Spleen (tissue), 11 donors: ENCODE data around the gene ITGA6. TPM values are rescaled to one million over a fixed set of nuclear protein-coding genes. Genes with fewer than 3 reads are reported as not detected.

Experiments used
- DNase-seq: peaks from one replicate; pipeline ENCODE4 v3.0.0-alpha.2; 2020
- H3K27ac ChIP-seq, 8 donors: fragments of 200-600 bp; sonication (generic) in 7 of 8; 1 replicate in 4 of 8; 2 replicates in 4 of 8; pipeline versions ENCODE4 v1.5.0 to v1.8.0; 2016 to 2021; ENCODE audit warnings: inconsistent platforms in 4 of 8, mild to moderate bottlenecking in 4 of 8, moderate library complexity in 1 of 8
- H3K27me3 ChIP-seq, 7 donors: fragments of 200-600 bp; sonication (generic) in 6 of 7; replicated peaks in 1 of 7; 1 replicate in 4 of 7; 2 replicates in 3 of 7; pipeline versions ENCODE4 v1.5.0 to v1.8.0; 2016 to 2021; ENCODE audit warnings: inconsistent platforms in 3 of 7, mild to moderate bottlenecking in 1 of 7
- H3K36me3 ChIP-seq, 6 donors: fragments of 200-600 bp; sonication (generic) in 5 of 6; 1 replicate in 4 of 6; 2 replicates in 2 of 6; pipeline versions ENCODE4 v1.5.0 to v1.8.0; 2016 to 2021; ENCODE audit warnings: inconsistent platforms in 2 of 6
- H3K4me1 ChIP-seq, 6 donors: fragments of 200-600 bp; sonication (generic) in 5 of 6; 1 replicate in 3 of 6; 2 replicates in 3 of 6; pipeline versions ENCODE4 v1.5.0 to v1.8.0; 2016 to 2021; ENCODE audit warnings: inconsistent platforms in 3 of 6
- H3K4me3 ChIP-seq, 8 donors: fragments of 200-600 bp; sonication (generic) in 7 of 8; 1 replicate in 4 of 8; 2 replicates in 4 of 8; pipeline versions ENCODE4 v1.5.0 to v1.8.0; 2016 to 2021; ENCODE audit warnings: inconsistent platforms in 4 of 8, mild to moderate bottlenecking in 4 of 8, moderate library complexity in 2 of 8
- H3K9me3 ChIP-seq, 8 donors: fragments of 200-600 bp; sonication (generic) in 7 of 8; 1 replicate in 4 of 8; 2 replicates in 4 of 8; pipeline versions ENCODE4 v1.5.0 to v1.8.0; 2016 to 2021; ENCODE audit warnings: inconsistent platforms in 4 of 8
- POLR2A ChIP-seq, 3 donors: fragments of 450-650 bp; IDR thresholded peaks; one replicate each; pipeline ENCODE4 v1.5.1; 2017; ENCODE audit warnings: antibody characterized with exemption in 3 of 3, mild to moderate bottlenecking in 1 of 3
- POLR2AphosphoS5 ChIP-seq, 3 donors: sonication (generic); formaldehyde crosslinking; IDR thresholded peaks; one replicate each; pipeline ENCODE4 v1.5.1; 2017; ENCODE audit warnings: antibody characterized with exemption in 3 of 3
- WGBS, 5 donors: extraction: QIAGEN DNeasy Blood & Tissue Kit in 3 of 5; methylation state at CpG; one replicate each; pipeline versions ENCODE4 v1.1.5 to v1.1.7; 2013 to 2018; 5-methylcytosine and 5-hydroxymethylcytosine counted together
- intact Hi-C: fragments of 100-400 bp; cut with DNase I; formaldehyde crosslinking; loops from one replicate; pipeline ENCODE4 v1.15.0; 2023; ENCODE audit warnings: low total_unique reads
- polyA plus RNA-seq, 3 donors: library from polyadenylated mRNA; stranded (reverse); fragments of 200-250 nt; gene quantifications; one replicate each; pipeline ENCODE4 v1.2.1, GENCODE V29; 2013
- total RNA-seq, 7 donors: library from RNA; depleted of rRNA in 3 of 7; stranded (reverse); fragments of >200 nt in 3 of 7; fragmentation: NEBNext Ultra II Directional in 4 of 7; extraction: Animal tissue kit (Norgen Biotek cat#: 25700) in 4 of 7; gene quantifications; one replicate each; pipeline versions ENCODE4 v1.1.0 to v1.2.1, GENCODE V29; 2016 to 2021
- TF ChIP-seq, protein P1 (sequence below), 11 experiments: fragments of 200-600 bp in 7 of 11; fragments of 450-650 bp in 4 of 11; sonication (generic) in 4 of 11; IDR thresholded peaks in 8 of 11; conservative IDR thresholded peaks in 3 of 11; 1 replicate in 7 of 11; 2 replicates in 4 of 11; pipeline versions ENCODE4 v1.4.0 to v1.8.0; 2016 to 2021; ENCODE audit warnings: antibody characterized with exemption in 11 of 11, inconsistent platforms in 4 of 11, mild to moderate bottlenecking in 1 of 11
- donor health status: healthy with polysubstance abuse.
- donor health status: DM: no; HTN: no; CAD: no; lungs with moderate emphysema.
- donor health status: DM: no; HTN: no; CAD: no.
- donor health status: Bipolar disorder and iron deficiency.
- donor health status: healthy.
- donor health status: DM: no; HTN: no; CAD: no.
- donor health status: DM: yes; HTN: yes; CAD: no.

The ITGA6 gene
- total and polyA plus RNA-seq, 10 donors: 6.9 to 172 (median 88.8) TPM

DNA sequence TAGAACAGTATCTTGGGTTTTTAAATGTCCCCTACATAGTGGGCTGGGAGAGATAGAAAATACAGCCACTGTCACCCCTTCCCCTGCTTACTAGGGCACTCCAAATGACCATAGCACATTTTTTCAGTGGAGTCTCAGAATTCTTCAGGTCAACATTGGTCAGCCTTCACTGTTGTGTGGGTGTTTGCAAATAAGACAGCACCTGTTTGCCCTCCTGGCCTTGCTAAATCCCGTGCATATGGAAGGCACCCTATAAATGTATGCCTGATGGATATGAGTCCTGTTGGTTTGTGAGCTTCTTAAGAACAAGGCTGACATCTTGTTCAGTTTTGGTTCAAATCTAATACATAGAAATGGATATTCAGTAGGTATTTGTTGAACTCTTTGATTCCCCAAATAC, 12.5 kb downstream of the ITGA6 start:
- intact Hi-C loops: no loop called here
- H3K4me3 ChIP-seq: no peak overlapping the region
- no peaks in the 10 kb centered on the region for H3K9me3 ChIP-seq
- DNase-seq: no peak
- 67 to 90% (median 82%) methylated on average over 1 of the region's 1 CpG for WGBS, 5 donors
- peaks cover 16 to 88% (median 75%) of the 10 kb centered on the region in 6 donors for H3K4me1 ChIP-seq
- H3K27me3 ChIP-seq: no peaks in the 10 kb centered on the region
- H3K36me3 ChIP-seq: no peaks in the 10 kb centered on the region
- H3K27ac ChIP-seq: peak overlapping the region in 4 of 8 donors; percentile 30 to 67 (median 48)
- TF ChIP-seq POLR2A (IDR thresholded peaks at IDR 0.05) (no peak), POLR2AphosphoS5 (IDR thresholded peaks at IDR 0.05) (no peak)
- TF ChIP-seq, protein P1, sequence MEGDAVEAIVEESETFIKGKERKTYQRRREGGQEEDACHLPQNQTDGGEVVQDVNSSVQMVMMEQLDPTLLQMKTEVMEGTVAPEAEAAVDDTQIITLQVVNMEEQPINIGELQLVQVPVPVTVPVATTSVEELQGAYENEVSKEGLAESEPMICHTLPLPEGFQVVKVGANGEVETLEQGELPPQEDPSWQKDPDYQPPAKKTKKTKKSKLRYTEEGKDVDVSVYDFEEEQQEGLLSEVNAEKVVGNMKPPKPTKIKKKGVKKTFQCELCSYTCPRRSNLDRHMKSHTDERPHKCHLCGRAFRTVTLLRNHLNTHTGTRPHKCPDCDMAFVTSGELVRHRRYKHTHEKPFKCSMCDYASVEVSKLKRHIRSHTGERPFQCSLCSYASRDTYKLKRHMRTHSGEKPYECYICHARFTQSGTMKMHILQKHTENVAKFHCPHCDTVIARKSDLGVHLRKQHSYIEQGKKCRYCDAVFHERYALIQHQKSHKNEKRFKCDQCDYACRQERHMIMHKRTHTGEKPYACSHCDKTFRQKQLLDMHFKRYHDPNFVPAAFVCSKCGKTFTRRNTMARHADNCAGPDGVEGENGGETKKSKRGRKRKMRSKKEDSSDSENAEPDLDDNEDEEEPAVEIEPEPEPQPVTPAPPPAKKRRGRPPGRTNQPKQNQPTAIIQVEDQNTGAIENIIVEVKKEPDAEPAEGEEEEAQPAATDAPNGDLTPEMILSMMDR (IDR thresholded peaks at IDR 0.05 in 8 of 11, conservative IDR thresholded peaks at IDR 0.05 in 3 of 11): no peak

GRCh38 chr2:172440795-172441194, 13.4 kb downstream of the ITGA6 start:
- intact Hi-C loops: no loop called here
- H3K9me3 ChIP-seq: no peaks in the 10 kb centered on the region
- no peaks in the 10 kb centered on the region for H3K36me3 ChIP-seq
- TF ChIP-seq POLR2AphosphoS5 (IDR thresholded peaks at IDR 0.05) (no peak), POLR2A (IDR thresholded peaks at IDR 0.05) (no peak)
- TF ChIP-seq, protein P1 (IDR thresholded peaks at IDR 0.05 in 8 of 11, conservative IDR thresholded peaks at IDR 0.05 in 3 of 11): no peak
- no peak for DNase-seq
- H3K4me3 ChIP-seq: no peak overlapping the region
- H3K4me1 ChIP-seq: peaks cover 12 to 83% (median 69%) of the 10 kb centered on the region in 6 donors
- H3K27ac ChIP-seq: peak overlapping the region in 3 of 8 donors; percentile 25 to 55 (median 53)
- H3K27me3 ChIP-seq: no peaks in the 10 kb centered on the region
- 48 to 59% (median 52%) methylated on average over 1 of the region's 1 CpG for WGBS, 5 donors

DNA sequence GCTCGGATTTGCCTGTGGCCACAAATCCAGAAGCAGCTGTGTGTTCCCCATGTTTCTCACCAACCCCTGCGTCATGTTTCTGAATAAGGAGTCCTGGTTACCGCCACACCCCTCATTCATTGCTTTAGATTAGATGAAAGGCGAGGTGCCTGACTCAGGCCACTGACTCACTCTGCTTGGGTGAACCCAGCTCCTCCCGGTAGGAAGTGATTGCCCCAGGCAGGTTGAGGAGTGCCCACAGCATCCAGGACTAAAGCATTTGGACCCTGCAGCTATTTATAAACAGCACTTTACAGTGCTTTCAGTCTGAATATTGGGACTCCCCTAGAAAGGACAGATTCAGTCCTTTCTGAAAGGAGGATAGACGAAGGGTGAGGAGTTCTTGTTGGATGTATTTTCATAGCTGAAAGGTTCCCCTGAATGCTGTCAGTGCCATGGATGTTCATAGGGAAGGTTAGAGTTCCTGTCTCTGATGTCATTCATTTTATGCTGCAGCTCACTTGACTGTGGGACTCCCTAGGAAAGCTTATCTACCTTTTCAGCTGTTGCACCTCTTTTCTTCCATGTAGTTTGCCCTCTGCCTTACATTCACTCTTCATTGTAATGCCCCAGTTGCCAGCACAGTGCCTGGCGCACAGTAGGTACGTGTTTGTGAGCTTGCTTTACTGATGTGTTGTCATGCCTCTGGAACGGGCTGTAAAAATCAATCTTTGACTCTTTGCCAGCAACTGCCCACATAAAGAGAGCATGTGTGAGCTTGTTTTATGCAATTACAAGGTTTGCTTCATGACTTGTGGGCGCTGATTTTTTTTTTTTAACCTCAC, 14.9 kb downstream of the ITGA6 start:
- WGBS, 5 donors: 63 to 76% (median 69%) methylated on average over 10 of the region's 10 CpGs
- peak overlapping the region in 1 of 8 donors; percentile 26 for H3K27ac ChIP-seq
- intact Hi-C loops: no loop called here
- TF ChIP-seq, protein P1 (IDR thresholded peaks at IDR 0.05 in 8 of 11, conservative IDR thresholded peaks at IDR 0.05 in 3 of 11): no peak
- no peak for TF ChIP-seq POLR2A (IDR thresholded peaks at IDR 0.05)
- no peak for TF ChIP-seq POLR2AphosphoS5 (IDR thresholded peaks at IDR 0.05)
- H3K27me3 ChIP-seq: no peaks in the 10 kb centered on the region
- H3K9me3 ChIP-seq: no peaks in the 10 kb centered on the region
- no peak for DNase-seq
- H3K4me3 ChIP-seq: peak overlapping the region in 1 of 8 donors; percentile 36
- peaks cover 21 to 83% (median 69%) of the 10 kb centered on the region in 6 donors for H3K4me1 ChIP-seq
- no peaks in the 10 kb centered on the region for H3K36me3 ChIP-seq

- Histone ChIP-seq H3K27me3 (no peaks in the 10 kb centered on the region), H3K36me3 (no peaks in the 10 kb centered on the region), H3K27ac (peak overlapping the region in 4 of 8 donors; percentile 30 to 70 (median 40)), H3K4me1 (peaks cover 19 to 80% (median 46%) of the 10 kb centered on the region in 6 donors), H3K9me3 (no peaks in the 10 kb centered on the region), H3K4me3 (no peak overlapping the region)
- 57 to 74% (median 64%) methylated on average over 1 of the region's 1 CpG for WGBS, 5 donors
- no peak for DNase-seq
- intact Hi-C loops: no loop called here
- TF ChIP-seq POLR2A (IDR thresholded peaks at IDR 0.05) (no peak), POLR2AphosphoS5 (IDR thresholded peaks at IDR 0.05) (no peak)
- TF ChIP-seq, protein P1 (IDR thresholded peaks at IDR 0.05 in 8 of 11, conservative IDR thresholded peaks at IDR 0.05 in 3 of 11): no peak
These were observed 18.5 kb downstream of the ITGA6 start for GRCh38 chr2:172445851-172446250.
